HG02623 (cell line): ENCODE results near the gene ALKBH7.
"Not testable (repeated sequence)": the region's sequence is repeated elsewhere in the genome, so short reads cannot be mapped to it uniquely, and the experiment has no call there.

Source experiments
- ATAC-seq: cut with Tn5 transposase; IDR thresholded peaks from one replicate; pipeline ENCODE4 v1.9.1; 2021; ENCODE audit warnings: moderate library complexity; ENCODE audit not compliant: unreplicated experiment

ALKBH7 gene, protein sequence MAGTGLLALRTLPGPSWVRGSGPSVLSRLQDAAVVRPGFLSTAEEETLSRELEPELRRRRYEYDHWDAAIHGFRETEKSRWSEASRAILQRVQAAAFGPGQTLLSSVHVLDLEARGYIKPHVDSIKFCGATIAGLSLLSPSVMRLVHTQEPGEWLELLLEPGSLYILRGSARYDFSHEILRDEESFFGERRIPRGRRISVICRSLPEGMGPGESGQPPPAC

DNA sequence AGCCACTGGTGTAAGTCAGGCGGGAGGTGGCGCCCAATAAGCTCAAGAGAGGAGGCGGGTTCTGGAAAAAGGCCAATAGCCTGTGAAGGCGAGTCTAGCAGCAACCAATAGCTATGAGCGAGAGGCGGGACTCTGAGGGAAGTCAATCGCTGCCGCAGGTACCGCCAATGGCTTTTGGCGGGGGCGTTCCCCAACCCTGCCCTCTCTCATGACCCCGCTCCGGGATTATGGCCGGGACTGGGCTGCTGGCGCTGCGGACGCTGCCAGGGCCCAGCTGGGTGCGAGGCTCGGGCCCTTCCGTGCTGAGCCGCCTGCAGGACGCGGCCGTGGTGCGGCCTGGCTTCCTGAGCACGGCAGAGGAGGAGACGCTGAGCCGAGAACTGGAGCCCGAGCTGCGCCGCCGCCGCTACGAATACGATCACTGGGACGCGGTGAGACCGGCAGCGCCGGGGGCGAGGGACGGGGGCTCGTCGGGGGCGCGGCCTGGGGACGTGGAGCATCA, at the start of gene ALKBH7:
Gene ALKBH7 (plus strand): TSS at position 201 of the 502 bp plus-strand sequence. CDS start 27 bp downstream, at position 228.
- ATAC-seq, result peak; percentile 65

DNA sequence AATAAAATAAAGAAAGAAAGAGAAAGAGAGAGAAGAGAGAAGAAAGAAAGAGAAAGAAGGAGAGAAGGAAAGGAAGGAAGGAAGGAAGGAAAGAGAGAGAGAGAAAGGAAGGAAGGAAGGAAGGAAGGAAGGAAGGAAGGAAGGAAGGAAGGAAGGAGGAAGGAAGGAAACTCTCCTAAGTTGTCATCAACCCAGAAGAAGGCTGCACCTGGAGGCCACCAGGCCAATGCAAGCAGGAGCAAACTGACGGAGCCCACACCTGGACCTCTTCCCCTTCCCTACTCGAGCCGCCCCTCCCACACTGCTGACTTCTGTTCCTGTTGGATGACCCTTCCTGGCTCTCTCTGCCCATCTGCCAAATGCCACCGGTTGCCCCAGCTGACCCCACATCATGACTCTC, 47.8 kb upstream of the ALKBH7 start:
- ATAC-seq, result no peak

DNA sequence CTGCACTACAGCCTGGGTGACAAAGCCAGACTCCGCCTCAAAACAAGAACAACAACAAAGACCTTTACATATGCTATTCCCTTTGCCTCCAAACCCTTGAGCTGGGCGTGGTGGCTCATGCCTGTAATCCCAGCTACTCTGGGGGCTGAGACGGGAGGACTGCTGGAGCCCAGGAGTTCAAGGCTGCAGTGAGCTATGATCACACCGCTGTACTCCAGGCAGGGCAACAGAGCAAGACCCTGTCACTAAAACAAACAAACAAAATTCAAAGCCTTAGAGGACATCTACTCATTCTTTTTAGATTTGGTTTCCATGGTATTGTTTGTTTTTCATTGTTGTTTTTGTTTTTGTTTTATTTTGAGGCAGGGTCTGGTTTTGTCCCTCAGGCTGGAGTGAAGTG, 47.0 kb upstream of the ALKBH7 start:
- ATAC-seq, result no peak

DNA sequence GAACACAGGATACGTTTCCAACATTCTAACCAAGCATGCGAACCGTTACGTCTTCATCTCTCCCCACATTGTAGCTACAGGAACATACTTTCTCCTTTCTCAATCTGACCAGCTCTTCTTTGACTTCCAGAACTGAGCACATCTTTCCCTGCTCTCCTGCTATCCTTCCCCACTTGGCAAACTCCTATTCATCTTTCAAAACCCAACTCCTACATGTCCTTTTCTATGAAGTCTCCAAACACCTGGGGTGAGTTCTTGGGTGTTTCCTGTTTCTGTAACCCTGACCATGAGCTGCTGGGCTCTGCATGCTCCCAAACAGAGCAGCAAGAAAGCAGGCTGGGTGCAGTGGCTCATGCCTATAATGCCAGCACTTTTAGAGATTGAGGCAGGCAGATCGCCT, 45.8 kb upstream of the ALKBH7 start:
- ATAC-seq, result no peak

DNA sequence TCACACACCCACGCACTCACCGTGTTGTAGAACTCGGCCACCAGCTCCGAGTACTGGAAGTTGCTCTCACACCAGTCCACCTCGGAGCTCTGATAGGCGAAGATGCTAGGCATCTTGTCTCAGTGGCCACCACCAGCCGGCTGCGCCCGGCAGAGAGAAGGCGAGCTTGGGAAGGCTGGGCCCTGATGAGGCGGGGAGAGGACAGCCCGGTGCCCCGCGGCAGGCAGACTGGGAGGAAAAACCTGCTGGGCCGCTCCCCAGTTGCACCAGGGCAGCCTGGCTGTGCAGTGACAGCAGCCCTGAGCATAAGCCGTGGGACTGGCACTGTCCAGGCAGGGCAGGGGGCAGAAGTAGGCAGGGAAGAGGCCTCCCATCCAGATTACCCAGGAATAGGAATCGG, 39.2 kb upstream of the ALKBH7 start, which contains the start of gene ACER1:
Gene ACER1 (minus strand): TSS at position 174 of the 400 bp plus-strand sequence. CDS start 61 bp downstream, at position 113.
- no peak for ATAC-seq

DNA sequence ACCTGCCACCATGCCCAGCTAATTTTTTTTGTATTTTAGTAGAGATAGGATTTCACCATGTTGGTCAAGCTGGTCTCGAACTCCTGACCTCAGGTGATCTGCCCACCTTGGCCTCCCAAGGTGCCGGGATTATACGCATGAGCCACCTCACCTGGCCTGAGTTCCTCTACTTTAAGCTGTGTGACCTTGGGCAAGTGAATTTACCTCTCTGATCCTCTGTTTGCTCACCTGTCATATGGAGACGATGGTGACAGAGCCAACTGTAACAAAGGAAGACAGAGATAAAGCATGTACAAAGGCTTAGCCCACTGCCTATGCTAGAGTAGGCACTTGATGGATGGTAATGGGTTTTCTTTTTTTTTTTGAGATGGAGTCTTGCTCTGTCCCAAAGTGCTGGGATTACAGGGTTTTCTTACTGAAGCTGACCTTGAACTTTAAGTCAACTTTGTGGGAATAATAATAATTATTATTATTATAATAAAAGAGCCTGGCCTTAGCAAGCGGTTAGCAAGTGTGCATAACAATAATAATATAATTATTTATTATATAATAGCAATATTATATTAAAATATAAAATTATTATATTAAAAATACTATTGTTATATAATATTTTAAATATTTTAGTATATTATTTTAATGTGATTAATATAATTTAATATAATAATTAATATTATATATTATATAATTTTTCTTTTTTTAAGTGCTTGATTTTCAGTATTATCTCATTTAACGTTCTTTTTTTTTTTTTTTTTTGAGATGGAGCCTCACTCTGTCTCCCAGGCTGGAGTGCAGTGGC, 37.9 kb upstream of the ALKBH7 start:
- no peak for ATAC-seq

DNA sequence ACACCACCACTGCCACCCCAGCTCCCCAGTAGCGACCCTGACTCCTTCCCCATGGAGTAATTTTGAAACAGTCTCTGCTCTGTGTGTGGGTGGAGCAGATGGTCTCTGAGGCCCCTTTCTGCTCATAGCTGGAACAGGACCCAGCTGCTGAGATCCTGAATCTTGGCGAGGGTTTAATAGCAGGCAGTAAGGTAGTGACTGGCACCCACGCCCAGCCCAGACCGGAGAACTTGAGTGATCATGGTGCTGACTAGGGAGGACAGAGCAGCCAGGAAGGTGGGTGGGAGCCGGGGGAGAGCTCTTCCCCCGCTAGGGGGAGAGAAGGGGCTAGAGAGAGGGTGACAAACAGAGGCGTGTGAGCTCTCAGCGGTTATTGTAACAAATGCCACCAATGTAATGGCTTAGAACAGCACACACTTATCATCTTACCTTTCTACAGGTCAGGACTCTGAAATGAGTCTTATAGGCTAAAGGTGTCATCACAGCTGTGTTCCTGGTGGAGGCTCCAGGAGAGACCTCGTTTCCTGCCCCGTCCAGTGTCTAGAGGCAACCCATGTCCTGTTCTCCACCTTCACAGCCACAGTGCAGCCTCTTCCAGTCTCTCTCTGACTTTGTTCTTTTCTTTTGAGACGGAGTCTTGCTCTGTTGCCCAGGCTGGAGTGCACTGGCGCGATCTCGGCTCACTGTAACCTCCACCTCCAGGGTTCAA, 31.9 kb upstream of the ALKBH7 start:
- no peak for ATAC-seq

DNA sequence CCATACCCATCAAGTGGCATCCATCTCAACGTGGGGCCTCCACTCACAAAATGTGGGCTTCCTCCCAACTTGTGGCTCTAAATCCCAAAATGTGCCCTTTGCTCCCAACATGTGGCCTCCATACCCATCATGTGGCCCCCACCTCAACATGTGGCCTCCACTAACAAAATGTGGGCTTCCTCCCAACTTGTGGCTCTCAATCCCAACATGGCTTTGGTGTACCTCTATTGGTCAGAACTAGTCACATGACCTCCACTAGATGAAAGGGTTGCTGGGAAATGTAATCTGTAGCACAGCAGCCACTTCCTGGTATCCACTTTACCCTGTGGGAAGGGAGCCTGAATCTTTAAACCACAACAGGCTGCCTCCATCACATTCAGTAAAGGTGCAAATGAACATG, 29.1 kb upstream of the ALKBH7 start:
- no peak for ATAC-seq

DNA sequence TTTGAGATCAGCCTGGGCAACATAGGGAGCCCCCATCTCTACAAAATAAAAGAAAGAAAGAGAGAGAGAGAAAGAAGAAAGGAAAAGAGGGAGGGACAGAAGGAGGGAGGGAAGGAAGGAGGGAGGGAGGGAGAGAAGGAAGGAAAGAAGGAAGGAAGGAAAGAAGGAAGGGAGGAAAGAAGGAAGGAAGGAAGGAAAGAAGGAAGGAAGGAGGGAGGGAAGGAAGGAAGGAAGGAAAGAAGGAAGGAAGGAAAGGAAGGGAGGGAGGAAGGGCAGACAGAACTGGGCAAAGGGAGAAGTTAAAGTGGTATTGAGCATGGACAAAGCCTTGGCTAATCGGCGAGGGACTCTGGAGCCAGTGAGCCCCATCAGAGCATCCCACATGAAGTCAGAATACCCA, 23.3 kb upstream of the ALKBH7 start:
- ATAC-seq, result not testable (repeated sequence)

DNA sequence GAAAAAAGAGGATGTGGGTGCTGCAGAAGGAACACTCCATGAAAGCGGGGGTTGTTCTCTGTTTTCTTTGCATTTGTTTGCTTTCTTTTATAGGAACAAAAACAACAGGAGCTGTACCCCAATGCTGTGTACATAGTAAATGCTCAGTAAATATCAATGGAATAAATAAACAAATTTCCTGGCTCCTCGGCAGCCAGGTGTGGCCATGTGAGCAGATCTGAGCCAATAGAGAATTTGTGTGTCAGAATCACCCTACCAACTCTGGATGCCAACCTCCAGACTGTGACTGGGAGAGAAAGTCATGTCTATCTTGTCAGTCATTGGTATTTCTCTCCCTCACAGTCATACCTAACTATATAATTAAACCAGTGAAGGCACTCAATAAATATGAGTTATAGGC, 21.9 kb upstream of the ALKBH7 start:
- ATAC-seq, result no peak

DNA sequence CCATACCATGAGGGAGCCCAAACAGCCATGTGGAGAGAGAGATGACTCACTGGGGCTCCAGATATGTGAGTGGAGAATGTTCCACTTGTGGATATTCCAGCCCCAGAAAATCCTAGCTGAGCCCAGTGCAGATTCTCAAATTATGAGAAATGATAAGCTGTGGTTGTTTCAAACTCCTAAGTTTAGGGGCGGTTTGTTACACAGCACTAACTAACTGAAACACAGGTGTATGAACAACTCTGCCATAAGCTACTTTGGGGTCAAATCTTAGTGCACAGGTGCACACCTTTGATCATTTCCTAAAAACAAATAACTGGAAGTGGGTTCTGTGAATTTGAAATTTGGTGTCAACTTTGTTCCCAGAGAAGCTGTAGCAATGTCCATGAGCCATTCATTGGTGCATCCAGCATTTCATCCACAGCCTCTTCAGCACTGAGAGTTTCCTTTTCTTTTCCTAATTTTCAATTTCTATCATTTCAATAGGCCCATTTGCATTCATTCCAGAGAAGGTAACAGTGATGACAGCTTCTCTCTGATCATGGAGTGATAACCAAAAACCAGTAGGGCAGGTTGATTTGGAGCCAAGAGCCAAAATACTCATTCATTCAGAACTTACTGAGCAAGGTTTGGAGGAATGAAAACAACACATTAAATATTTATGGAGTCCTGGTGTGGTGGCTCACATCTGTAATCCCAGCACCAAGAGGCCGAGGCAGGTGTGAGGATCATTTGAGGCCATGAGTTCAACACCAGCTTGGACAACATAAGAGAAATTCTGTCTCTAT, 20.0 kb upstream of the ALKBH7 start:
- no peak for ATAC-seq

DNA sequence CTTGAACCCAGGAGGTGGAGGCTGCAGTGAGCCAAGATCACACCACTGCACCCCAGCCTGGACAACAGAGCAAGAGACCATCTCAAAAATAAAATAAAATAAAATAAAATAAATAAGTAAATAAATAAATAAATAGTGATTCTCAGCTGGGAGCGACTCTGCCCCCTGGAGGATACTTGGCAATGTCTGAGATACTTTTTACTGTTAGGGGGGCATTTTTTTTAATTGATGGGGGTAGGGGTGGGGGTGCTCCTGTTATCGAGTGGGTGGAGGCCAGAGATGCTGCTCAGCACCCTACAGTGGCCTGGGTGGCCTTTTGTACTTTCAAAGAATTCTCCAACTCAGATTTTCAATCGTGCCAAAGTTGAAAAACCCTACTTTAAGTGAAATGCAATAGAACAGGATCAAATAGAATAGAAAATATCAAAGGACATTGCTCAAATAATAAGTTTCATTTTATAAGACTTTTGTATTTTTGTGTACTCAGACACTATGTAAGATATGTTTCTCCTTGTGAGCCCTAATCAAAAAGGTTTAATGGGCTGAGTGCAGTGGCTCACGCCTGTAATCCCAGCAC, 18.4 kb upstream of the ALKBH7 start:
- ATAC-seq, result no peak

DNA sequence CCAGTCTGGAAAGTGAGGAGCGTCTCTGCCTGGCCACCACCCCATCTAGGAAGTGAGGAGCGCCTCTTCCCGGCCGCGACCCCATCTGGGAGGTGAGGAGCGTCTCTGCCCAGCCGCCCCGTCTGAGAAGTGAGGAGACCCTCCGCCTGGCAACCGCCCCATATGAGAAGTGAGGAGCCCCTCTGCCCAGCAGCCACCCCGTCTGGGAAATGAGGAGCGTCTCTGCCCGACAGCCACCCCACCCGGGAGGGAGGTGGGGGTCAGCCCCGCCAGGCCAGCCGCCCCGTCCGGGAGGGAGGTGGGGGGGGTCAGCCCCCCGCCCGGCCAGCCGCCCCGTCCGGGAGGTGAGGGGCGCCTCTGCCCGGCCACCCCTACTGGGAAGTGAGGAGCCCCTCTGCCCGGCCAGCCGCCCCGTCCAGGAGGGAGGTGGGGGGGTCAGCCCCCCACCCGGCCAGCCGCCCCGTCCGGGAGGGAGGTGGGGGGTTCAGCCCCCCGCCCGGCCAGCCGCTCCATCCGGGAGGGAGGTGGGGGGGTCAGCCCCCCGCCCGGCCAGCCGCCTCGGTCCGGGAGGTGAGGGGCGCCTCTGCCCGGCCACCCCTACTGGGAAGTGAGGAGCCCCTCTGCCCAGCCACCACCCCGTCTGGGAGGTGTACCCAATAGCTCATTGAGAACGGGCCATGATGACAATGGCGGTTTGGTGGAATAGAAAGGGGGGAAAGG, 17.1 kb upstream of the ALKBH7 start:
- not testable (repeated sequence) for ATAC-seq

DNA sequence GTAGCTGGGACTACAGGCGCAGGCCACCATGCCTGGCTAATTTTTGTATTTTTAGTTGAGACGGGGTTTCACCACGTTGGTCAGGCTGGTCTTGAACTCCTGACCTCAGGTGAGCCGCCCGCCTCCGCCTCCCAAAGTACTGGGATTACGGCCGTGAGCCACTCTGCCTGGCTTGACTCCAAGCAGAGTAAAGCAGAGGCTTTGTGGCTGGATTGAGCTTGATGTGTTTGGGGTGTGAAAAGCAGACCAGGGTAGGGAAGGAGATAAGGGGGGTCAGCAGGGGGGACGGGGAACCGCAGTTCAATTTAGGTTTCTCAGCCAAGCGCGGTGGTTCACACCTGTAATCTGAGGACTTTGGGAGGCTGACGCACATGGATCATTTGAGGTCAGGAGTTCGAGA, 15.4 kb upstream of the ALKBH7 start:
- no peak for ATAC-seq

DNA sequence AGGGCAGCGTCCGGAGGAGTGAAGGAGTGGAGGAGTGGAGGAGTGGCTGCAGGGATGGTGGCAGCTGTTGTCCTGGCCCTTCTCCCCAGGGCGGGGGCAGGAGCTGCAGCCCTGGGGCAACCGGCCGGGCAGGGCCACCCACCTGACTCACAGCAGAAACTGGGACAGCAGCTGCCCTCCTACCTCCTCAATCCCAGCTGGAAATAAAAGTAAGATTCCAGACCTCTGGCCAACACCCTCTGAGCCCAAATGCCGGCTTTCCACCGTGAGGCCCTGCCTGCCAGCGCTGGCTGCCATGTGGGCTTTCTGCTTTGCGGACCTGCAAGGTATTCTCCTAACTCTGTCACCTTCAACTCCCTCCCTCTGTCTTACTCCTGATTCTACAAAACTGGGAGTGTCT, 14.6 kb upstream of the ALKBH7 start:
- no peak for ATAC-seq

DNA sequence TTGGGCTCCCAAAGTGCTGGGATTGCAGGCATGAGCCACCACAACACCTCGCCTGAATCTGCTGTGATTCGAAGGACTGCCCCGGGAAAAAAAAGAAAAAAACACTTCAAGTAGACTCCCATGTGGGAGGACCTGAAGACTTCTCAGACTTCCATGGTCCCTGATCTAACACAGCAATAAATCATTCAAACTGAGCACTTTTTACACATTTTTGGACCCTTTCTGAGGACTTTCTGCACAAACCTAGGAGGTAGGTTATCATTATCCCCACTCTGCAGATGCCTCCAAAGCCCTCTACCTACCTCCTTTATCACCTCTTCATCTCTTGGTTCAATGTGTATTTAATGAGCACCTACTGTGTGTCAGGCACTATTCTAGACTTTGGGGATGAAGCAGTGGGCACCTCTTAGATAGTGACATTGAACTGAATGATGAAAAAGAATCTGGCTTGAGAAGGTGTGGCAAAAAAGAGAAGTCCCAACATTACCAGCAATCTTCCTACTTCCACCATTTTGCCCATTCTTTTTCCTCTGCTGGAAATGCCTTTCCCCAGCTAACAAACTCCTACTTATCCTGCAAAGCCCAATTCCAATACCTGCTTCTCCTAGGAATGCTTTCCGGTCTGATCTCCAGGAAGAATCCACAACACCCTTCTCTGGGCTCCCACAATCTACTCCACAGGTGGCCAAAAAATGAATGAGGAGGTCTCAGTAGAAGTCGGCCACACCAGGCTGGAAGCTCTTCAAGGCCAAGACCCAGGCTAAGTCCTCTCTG, 12.8 kb upstream of the ALKBH7 start:
- no peak for ATAC-seq

DNA sequence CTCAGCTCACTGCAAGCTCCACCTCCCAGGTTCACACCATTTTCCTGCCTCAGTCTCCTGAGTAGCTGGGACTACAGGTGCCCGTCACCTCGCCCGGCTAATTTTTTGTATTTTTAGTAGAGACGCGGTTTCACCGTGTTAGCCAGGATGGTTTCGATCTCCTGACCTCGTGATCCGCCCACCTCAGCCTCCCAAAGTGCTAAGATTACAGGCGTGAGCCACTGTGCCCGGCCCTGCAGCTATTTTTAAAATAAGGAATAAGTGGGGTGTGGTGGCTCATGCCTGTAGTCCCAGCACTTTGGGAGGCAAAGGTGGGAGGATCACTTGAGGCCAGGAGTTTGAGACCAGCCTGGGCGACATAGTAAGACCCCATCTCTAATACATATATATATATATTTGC, 12.1 kb upstream of the ALKBH7 start:
- not testable (repeated sequence) for ATAC-seq

DNA sequence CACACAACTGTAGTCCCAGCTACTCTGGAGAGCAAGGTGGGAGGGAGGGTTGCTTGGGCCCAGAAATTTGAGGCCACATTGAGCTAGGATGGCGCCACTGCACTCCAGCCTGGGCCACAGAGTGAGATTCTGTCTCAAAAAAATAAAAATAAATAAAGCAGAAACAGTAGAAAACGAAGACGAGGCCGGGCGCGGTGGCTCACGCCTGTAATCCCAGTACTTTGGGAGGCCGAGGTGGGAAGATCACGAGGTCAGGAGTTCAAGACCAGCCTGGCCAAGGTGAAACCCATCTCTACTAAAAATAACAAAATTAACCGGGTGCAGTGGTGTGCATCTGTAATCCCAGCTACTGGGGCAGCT, 11.8 kb upstream of the ALKBH7 start:
- not testable (repeated sequence) for ATAC-seq

DNA sequence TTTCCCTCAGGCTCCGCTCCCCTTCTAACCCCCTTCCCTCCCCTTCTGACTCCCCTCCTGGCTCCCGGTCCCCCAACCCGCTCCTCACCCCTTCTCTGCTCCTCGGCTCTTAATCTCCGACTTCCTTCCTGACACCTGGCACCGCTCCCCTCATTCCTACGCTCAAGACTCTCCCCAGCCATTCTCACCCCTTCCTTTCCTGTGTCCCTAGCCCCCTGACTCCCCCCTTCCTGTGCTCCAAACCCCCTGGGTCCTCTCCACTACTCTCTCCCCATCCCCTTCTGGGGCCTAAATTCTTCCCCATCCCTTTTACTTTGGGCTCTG, 10.6 kb upstream of the ALKBH7 start:
- no peak for ATAC-seq
